HepG2 (cell line): ENCODE results near the gene HES7. TPM values are rescaled to one million over a fixed set of nuclear protein-coding genes. Genes with fewer than 3 reads are reported as not detected.

Experiments used
- ARNT ChIP-seq: fragments of 450-650 bp; IDR thresholded peaks from 2 replicates; pipeline ENCODE4 v1.6.1; 2017
- ATF7 ChIP-seq, 2 experiments: fragments of 450-650 bp in 1 of 2; sonication (generic) in 1 of 2; formaldehyde crosslinking in 1 of 2; IDR thresholded peaks; 2 replicates each; pipeline versions ENCODE4 v1.4.0 to v1.6.1; 2016 to 2020; ENCODE audit warnings: antibody characterized with exemption in 1 of 2, mild to moderate bottlenecking in 1 of 2, missing genetic modification reagents in 1 of 2
- DMAP1 ChIP-seq: IDR thresholded peaks from 2 replicates; pipeline ENCODE4 v1.6.1; 2016
- KDM6A ChIP-seq: IDR thresholded peaks from 2 replicates; pipeline ENCODE4 v1.6.1; 2016; ENCODE audit warnings: low read depth
- MIER3 ChIP-seq: IDR thresholded peaks from 2 replicates; pipeline ENCODE4 v1.6.1; 2016; ENCODE audit warnings: missing compliant biosample characterization, borderline replicate concordance
- SPEN ChIP-seq: sonication (generic); formaldehyde crosslinking; IDR thresholded peaks from 2 replicates; pipeline ENCODE4 v1.5.1; 2020; ENCODE audit warnings: low read depth, mild to moderate bottlenecking, missing genetic modification reagents
- YY1 ChIP-seq: IDR thresholded peaks from 2 replicates; pipeline ENCODE4 v1.6.1; 2011; ENCODE audit warnings: low read length, low read depth, moderate library complexity, mild to moderate bottlenecking; ENCODE audit not compliant: insufficient read depth, insufficient replicate concordance
- ZFAT ChIP-seq: sonication (generic); formaldehyde crosslinking; conservative IDR thresholded peaks from 2 replicates; pipeline ENCODE4 v1.8.1; 2023; ENCODE audit warnings: missing genetic modification reagents, inconsistent platforms
- ZFP36L1 ChIP-seq: sonication (generic); formaldehyde crosslinking; IDR thresholded peaks from 2 replicates; pipeline ENCODE4 v1.8.0; 2022; ENCODE audit warnings: mild to moderate bottlenecking, missing genetic modification reagents, moderate library complexity
- ZFP41 ChIP-seq: sonication (generic); formaldehyde crosslinking; IDR thresholded peaks from 2 replicates; pipeline ENCODE4 v1.4.0; 2020; ENCODE audit warnings: mild to moderate bottlenecking, missing genetic modification reagents, borderline replicate concordance
- ZNF225 ChIP-seq: sonication (generic); formaldehyde crosslinking; IDR thresholded peaks from 2 replicates; pipeline ENCODE4 v1.4.0; 2020; ENCODE audit warnings: mild to moderate bottlenecking, missing genetic modification reagents
- ZNF234 ChIP-seq: sonication (generic); formaldehyde crosslinking; conservative IDR thresholded peaks from 2 replicates; pipeline ENCODE4 v1.5.1; 2020; ENCODE audit warnings: mild to moderate bottlenecking, missing genetic modification reagents
- ZNF451 ChIP-seq: sonication (generic); formaldehyde crosslinking; IDR thresholded peaks from 2 replicates; pipeline ENCODE4 v1.5.0; 2020; ENCODE audit warnings: mild to moderate bottlenecking, missing genetic modification reagents
- ZNF501 ChIP-seq: sonication (generic); formaldehyde crosslinking; IDR thresholded peaks from 2 replicates; pipeline ENCODE4 v1.5.1; 2020; ENCODE audit warnings: mild to moderate bottlenecking, moderate library complexity, missing genetic modification reagents
- ZNF652 ChIP-seq: IDR thresholded peaks from 2 replicates; pipeline ENCODE4 v1.6.1; 2016; ENCODE audit warnings: low read depth, borderline replicate concordance
- ZNF737 ChIP-seq: sonication (generic); formaldehyde crosslinking; IDR thresholded peaks from 2 replicates; pipeline ENCODE4 v1.5.0; 2020; ENCODE audit warnings: missing genetic modification reagents, mild to moderate bottlenecking, borderline replicate concordance
- ZNF782 ChIP-seq: sonication (generic); formaldehyde crosslinking; IDR thresholded peaks from 2 replicates; pipeline ENCODE4 v1.4.0; 2020; ENCODE audit warnings: missing genetic modification reagents, mild to moderate bottlenecking, borderline replicate concordance
- ZNF788 ChIP-seq: sonication (generic); formaldehyde crosslinking; IDR thresholded peaks from 2 replicates; pipeline ENCODE4 v1.5.0; 2020; ENCODE audit warnings: mild to moderate bottlenecking, missing genetic modification reagents, borderline replicate concordance
- polyA plus RNA-seq, 8 experiments: library from polyadenylated mRNA; depleted of rRNA in 3 of 8; stranded (reverse) in 7 of 8; unstranded in 1 of 8; fragments of >200 nt; fragmentation: Illumina TruSeq in 4 of 8; extraction: Trizol in 4 of 8; gene quantifications; 2 replicates each; pipeline versions ENCODE4 v1.2.1 to v1.2.3, GENCODE V29; 2011 to 2016; ENCODE audit warnings: low read depth in 4 of 8, missing spikeins in 1 of 8, mixed read lengths in 1 of 8; ENCODE audit not compliant: insufficient read depth in 1 of 8
- total RNA-seq, 5 experiments: library from RNA; depleted of rRNA; stranded (reverse); fragments of >200 nt; fragmentation: Illumina TruSeq; extraction: Trizol; gene quantifications; 2 replicates each; pipeline ENCODE4 v1.2.3, GENCODE V29; 2016; ENCODE audit warnings: low read depth in 1 of 5
- TF ChIP-seq, protein P1 (sequence below): sonication (generic); formaldehyde crosslinking; IDR thresholded peaks from 2 replicates; pipeline ENCODE4 v1.5.0; 2020; ENCODE audit warnings: missing genetic modification reagents
- TF ChIP-seq, protein P2 (sequence below): sonication (generic); formaldehyde crosslinking; IDR thresholded peaks from 2 replicates; pipeline ENCODE4 v1.5.0; 2020; ENCODE audit warnings: missing genetic modification reagents, mild to moderate bottlenecking, borderline replicate concordance
- TF ChIP-seq, protein P3 (sequence below), 2 experiments: sonication (generic) in 1 of 2; formaldehyde crosslinking in 1 of 2; IDR thresholded peaks; 2 replicates each; pipeline versions ENCODE4 v1.5.1 to v1.6.1; 2011 to 2020; ENCODE audit warnings: borderline replicate concordance in 1 of 2, low read depth in 1 of 2, low read length in 1 of 2, mild to moderate bottlenecking in 1 of 2, missing genetic modification reagents in 1 of 2, moderate library complexity in 1 of 2

HES7 gene
- total and polyA plus RNA-seq, 2 of the 13 experiments (the other 11 are each of a cell fraction or from before 2014, with no cell fraction given) = not detected

- TF ChIP-seq ARNT = no peak
- TF ChIP-seq SPEN (CRISPR knock-in tag) = no peak
- 0 out of 2 replicates have a peak, but pooled peaks have one; percentile 21 for TF ChIP-seq ZNF501 (CRISPR knock-in tag)
- no peak for TF ChIP-seq ZFAT (CRISPR knock-in tag)
- TF ChIP-seq ZFP36L1 (CRISPR knock-in tag) = 0 out of 2 replicates have a peak, but pooled peaks have one; percentile 63
- 0 out of 2 replicates have a peak, but pooled peaks have one; percentile 6 for TF ChIP-seq MIER3
- TF ChIP-seq ZNF652 (CRISPR knock-in tag) = no peak
- no peak for TF ChIP-seq ZFP41 (CRISPR knock-in tag)
- TF ChIP-seq, protein P1, sequence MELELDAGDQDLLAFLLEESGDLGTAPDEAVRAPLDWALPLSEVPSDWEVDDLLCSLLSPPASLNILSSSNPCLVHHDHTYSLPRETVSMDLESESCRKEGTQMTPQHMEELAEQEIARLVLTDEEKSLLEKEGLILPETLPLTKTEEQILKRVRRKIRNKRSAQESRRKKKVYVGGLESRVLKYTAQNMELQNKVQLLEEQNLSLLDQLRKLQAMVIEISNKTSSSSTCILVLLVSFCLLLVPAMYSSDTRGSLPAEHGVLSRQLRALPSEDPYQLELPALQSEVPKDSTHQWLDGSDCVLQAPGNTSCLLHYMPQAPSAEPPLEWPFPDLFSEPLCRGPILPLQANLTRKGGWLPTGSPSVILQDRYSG (CRISPR knock-in tag) = no peak
- no peak for TF ChIP-seq DMAP1 (CRISPR knock-in tag)
- TF ChIP-seq, protein P2, sequence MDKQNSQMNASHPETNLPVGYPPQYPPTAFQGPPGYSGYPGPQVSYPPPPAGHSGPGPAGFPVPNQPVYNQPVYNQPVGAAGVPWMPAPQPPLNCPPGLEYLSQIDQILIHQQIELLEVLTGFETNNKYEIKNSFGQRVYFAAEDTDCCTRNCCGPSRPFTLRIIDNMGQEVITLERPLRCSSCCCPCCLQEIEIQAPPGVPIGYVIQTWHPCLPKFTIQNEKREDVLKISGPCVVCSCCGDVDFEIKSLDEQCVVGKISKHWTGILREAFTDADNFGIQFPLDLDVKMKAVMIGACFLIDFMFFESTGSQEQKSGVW = no peak
- TF ChIP-seq ZNF234 = no peak
- TF ChIP-seq, protein P3, sequence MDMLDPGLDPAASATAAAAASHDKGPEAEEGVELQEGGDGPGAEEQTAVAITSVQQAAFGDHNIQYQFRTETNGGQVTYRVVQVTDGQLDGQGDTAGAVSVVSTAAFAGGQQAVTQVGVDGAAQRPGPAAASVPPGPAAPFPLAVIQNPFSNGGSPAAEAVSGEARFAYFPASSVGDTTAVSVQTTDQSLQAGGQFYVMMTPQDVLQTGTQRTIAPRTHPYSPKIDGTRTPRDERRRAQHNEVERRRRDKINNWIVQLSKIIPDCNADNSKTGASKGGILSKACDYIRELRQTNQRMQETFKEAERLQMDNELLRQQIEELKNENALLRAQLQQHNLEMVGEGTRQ (IDR thresholded peaks at IDR 0.05; ENCODE audit: low read depth, low read length) = no peak
- TF ChIP-seq, protein P3 (CRISPR knock-in tag; IDR thresholded peaks at IDR 0.05; ENCODE audit: borderline replicate concordance) = no peak
- TF ChIP-seq KDM6A = no peak
- TF ChIP-seq ZNF782 (CRISPR knock-in tag) = no peak
- TF ChIP-seq ZNF225 (CRISPR knock-in tag) = no peak
- TF ChIP-seq YY1 = peak; percentile 46
- TF ChIP-seq ZNF451 = no peak
- TF ChIP-seq ZNF788 (CRISPR knock-in tag) = no peak; the same call in 1 of the 2 replicates
- TF ChIP-seq ZNF737 (CRISPR knock-in tag) = no peak
- no peak for TF ChIP-seq ATF7 (IDR thresholded peaks at IDR 0.05)
- no peak for TF ChIP-seq ATF7 (CRISPR knock-in tag; IDR thresholded peaks at IDR 0.05)
These were observed 3.1 kb downstream of the HES7 start (continued) for GRCh38 chr17:8120520-8121406.
